H4 (cell line): ENCODE measurements around the gene SMYD2. TPM values are rescaled to one million over a fixed set of nuclear protein-coding genes. Genes with fewer than 3 reads are reported as not detected.

Experiments used
- DNase-seq: peaks from one replicate; pipeline ENCODE4 v3.0.0-alpha.2; 2015; ENCODE audit warnings: low spot score
- total RNA-seq: library from RNA; depleted of rRNA; stranded (reverse); fragments of >200 nt; shearing (Covaris generic); gene quantifications from 2 replicates; pipeline ENCODE4 v1.2.3, GENCODE V29; 2014

SMYD2 gene
- total RNA-seq, 1 experiment from 2014 or later, result 73.4 TPM

- DNase-seq, result no peak
Observed at GRCh38 chr1:214329470-214330220, 48.7 kb downstream of the SMYD2 start.

GRCh38 chr1:214330222-214330621, 49.3 kb downstream of the SMYD2 start:
- DNase-seq, result no peak

GRCh38 chr1:214330715-214331114, 49.8 kb downstream of the SMYD2 start:
- DNase-seq, result no peak

GRCh38 chr1:214331180-214331579, 50.2 kb downstream of the SMYD2 start:
- DNase-seq, result no peak

GRCh38 chr1:214331827-214332423, 51.0 kb downstream of the SMYD2 start:
- DNase-seq, result peak; percentile 31

- peak; percentile 43 for DNase-seq
Observed at GRCh38 chr1:214332946-214333798, 52.2 kb downstream of the SMYD2 start.

GRCh38 chr1:214335567-214335966, 54.6 kb downstream of the SMYD2 start:
- no peak for DNase-seq

- DNase-seq, result no peak
Observed at GRCh38 chr1:214337015-214337414, 56.1 kb downstream of the SMYD2 start.

GRCh38 chr1:214337511-214337910, 56.6 kb downstream of the SMYD2 start:
- no peak for DNase-seq

GRCh38 chr1:214338212-214338611, 57.3 kb downstream of the SMYD2 start:
- DNase-seq, result no peak

GRCh38 chr1:214341459-214341858, 60.5 kb downstream of the SMYD2 start:
- no peak for DNase-seq

- no peak for DNase-seq
Observed at GRCh38 chr1:214341932-214342331, 61.0 kb downstream of the SMYD2 start.

- no peak for DNase-seq
Observed at GRCh38 chr1:214342525-214342924, 61.6 kb downstream of the SMYD2 start.

GRCh38 chr1:214344897-214345296, 63.9 kb downstream of the SMYD2 start:
- no peak for DNase-seq

- DNase-seq, result no peak
Observed at GRCh38 chr1:214349008-214349407, 68.0 kb downstream of the SMYD2 start.

GRCh38 chr1:214349781-214350180, 68.8 kb downstream of the SMYD2 start:
- DNase-seq, result no peak

GRCh38 chr1:214351551-214352277, 70.8 kb downstream of the SMYD2 start:
- no peak for DNase-seq

- DNase-seq, result no peak
Observed at GRCh38 chr1:214352838-214353237, 71.9 kb downstream of the SMYD2 start.

- no peak for DNase-seq
Observed at GRCh38 chr1:214354440-214355148, 73.6 kb downstream of the SMYD2 start.

GRCh38 chr1:214360116-214360515, 79.2 kb downstream of the SMYD2 start:
- DNase-seq, result no peak

- no peak for DNase-seq
Observed at GRCh38 chr1:214360525-214361164, 79.7 kb downstream of the SMYD2 start.
